Measurements from ENCODE around the gene GPATCH8.
A peak's percentile ranks its signal among the peaks of the same experiment; 100 is the strongest.

The GPATCH8 gene

DNA sequence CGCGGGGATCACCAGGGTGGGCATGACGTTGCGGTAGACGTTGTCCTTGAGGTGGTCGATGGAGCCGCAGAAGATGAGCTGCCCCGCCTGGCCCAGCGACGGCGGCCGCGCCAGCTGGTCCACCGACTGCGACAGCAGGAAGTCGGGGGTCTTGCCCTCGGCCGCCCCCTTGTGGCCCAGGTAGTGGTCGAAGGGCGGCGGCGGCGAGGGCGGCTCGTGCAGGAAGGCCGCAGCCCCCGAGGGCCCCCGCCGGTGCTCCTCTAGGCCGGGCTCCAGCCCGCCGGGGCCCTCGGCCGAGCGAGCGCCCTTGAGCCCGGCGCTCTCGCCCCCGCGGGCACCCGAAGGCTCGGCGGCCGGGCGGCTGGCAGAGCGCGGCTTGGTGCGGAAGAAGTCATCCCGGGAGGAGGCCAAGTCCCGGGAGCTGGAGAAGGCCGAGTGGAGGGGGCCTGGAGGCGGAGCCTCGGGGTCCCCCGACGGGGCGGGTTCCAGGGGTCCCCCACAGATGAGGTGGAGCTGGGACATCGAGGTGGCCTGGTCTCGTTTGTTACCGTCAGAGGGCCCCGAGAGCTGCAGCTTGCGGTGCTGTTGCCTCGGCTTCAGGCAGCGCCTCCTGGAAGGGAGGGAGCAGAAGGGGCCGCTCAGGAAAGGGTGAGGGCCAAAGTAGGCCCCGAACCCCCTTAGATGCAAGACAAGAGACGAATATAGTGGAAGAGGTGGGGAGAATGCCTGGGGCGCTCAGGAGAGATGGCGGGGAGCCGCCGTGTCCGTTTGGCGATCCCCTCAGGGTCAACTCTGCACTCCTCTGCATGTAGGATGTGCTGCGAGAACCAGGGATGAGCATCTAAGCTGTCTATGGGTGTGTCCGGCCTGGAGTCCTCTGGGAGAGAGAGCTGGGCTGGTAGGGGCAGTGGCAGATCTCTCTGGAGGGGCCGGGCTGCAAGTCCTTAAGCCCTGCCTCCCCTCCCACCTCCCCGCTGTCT is 148.3 kb downstream of the GPATCH8 start:
- peak; percentile 43 for DNase-seq (ENCODE audit: low spot score)

DNA sequence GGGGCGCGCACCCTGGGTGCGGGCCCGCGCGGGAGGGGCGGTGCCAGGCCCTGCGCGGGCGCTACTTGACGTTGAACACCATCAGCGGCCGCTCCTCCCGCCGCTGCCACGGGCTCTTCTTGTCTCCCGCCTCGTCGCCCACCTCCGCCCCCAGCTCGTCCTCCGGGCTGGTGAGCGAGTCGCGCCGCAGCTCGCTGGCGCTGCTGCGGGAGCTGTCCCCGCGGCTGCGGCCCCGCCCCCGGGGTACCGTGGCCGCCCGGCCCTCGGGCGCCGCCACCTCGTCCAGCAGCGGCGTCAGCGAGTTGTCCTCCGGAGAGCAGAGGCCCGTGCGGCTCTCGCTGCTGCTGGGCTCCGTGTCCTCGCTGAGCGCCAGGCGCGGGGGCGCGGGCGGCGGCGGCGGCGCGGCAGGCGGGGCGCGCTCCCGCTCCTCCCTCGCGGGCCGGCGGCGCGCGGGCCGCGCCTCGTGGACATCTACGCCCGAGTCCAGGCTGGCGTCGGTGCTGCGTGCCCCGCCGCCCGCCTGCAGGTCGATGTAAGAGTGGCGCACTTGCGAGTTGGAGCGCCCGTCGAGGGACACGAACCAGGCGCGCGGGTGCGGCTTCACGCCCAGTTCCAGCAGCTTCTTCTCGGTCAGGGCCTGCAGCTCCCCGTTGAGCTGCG is 149.4 kb downstream of the GPATCH8 start:
- no peak for DNase-seq (ENCODE audit: low spot score)

DNA sequence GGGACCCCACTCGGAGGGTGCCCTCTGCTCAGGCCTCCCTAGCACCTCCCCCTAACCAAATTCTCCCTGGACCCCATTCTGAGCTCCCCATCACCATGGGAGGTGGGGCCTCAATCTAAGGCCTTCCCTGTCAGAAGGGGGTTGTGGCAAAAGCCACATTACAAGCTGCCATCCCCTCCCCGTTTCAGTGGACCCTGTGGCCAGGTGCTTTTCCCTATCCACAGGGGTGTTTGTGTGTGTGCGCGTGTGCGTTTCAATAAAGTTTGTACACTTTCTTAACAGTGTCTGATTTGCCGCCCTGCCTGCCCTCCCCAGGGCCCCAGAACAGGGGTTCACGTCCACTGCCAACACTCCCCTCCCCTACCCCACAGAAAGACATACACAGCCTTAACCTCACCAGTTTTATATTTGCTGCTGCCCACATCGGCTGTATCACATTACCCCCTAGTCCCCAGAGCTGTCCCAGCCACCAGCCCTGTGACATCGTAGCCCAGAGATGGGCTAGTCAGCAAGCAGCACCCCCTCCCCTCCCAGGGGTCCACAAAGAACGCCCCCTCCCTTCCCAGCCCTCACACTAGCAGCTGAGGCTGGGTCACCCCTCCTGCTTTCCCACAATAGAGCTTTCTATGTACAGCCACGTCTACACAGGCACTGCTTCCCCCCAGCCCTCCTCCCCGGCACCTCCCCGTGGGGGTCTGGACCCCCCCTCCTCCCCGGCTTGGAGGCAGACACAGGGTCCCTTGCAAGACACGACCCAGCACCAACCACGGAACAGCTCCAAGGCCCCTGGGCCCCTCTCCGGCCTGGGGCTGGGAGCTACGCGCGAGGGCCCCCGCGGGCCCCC is 150.2 kb downstream of the GPATCH8 start:
- DNase-seq (ENCODE audit: low spot score) = no peak

DNA sequence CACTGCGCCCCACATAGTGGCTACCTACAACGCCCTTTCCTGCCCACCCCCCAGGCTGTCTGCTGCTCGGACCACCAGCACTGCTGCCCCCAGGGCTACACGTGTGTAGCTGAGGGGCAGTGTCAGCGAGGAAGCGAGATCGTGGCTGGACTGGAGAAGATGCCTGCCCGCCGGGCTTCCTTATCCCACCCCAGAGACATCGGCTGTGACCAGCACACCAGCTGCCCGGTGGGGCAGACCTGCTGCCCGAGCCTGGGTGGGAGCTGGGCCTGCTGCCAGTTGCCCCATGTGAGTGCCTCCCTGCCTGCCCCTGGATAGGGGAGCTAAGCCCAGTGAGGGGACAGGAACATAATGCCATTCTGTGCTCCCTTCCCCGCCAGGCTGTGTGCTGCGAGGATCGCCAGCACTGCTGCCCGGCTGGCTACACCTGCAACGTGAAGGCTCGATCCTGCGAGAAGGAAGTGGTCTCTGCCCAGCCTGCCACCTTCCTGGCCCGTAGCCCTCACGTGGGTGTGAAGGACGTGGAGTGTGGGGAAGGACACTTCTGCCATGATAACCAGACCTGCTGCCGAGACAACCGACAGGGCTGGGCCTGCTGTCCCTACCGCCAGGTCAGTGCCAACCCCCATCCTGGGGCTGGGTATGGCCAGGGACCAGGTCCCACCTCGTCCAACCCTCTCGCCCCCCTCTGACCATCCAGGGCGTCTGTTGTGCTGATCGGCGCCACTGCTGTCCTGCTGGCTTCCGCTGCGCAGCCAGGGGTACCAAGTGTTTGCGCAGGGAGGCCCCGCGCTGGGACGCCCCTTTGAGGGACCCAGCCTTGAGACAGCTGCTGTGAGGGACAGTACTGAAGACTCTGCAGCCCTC is 151.0 kb downstream of the GPATCH8 start:
- no peak for DNase-seq (ENCODE audit: low spot score)

DNA sequence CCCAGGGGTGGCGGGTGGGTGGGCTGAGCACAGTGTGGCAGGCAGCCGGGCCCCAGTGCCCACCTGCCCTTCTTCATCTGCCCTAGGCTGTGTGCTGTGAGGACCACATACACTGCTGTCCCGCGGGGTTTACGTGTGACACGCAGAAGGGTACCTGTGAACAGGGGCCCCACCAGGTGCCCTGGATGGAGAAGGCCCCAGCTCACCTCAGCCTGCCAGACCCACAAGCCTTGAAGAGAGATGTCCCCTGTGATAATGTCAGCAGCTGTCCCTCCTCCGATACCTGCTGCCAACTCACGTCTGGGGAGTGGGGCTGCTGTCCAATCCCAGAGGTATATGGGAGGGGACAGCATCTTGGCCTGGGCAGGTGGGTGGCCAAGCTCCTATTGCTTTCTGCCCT is 151.7 kb downstream of the GPATCH8 start:
- no peak for DNase-seq (ENCODE audit: low spot score)

DNA sequence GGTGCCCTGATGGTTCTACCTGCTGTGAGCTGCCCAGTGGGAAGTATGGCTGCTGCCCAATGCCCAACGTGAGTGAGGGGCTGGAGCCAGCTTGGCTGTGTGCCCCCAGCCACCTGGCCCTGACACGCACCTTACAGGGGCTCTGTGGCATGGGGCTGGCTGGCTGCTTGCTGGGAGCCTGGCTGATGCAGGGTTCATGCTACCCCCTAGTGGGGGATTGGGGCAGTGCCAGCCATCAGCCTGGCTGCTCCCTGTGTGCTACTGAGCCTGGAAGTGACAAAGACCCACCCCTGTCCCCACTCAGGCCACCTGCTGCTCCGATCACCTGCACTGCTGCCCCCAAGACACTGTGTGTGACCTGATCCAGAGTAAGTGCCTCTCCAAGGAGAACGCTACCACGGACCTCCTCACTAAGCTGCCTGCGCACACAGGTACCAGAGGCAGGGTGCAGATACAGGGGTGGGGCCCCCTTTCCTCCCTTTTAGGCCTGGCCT is 152.4 kb downstream of the GPATCH8 start:
- peak; percentile 72 for DNase-seq (ENCODE audit: low spot score)

DNA sequence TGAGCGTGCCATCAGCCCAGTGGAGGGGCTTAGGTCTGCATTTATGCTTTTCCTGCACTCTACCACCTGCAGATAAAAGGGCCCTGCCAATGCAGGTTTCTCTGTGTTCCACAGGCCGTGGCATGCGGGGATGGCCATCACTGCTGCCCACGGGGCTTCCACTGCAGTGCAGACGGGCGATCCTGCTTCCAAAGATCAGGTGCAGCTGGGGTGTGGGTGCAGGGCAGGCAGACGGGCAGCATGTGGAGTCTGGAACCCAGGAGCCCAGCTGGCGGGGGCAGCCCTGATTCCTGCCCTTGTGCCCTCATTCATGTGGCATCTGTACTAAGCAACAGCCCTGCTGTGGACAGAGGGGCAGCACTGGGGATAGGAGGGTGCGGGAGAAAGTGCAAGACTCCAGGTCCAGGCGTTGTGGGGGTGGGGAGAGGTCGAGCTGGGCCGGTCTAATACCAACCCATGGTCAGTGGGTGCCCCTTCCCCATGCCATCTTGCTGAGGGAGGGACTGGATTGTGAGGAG is 153.6 kb downstream of the GPATCH8 start:
- DNase-seq (ENCODE audit: low spot score) = no peak

DNA sequence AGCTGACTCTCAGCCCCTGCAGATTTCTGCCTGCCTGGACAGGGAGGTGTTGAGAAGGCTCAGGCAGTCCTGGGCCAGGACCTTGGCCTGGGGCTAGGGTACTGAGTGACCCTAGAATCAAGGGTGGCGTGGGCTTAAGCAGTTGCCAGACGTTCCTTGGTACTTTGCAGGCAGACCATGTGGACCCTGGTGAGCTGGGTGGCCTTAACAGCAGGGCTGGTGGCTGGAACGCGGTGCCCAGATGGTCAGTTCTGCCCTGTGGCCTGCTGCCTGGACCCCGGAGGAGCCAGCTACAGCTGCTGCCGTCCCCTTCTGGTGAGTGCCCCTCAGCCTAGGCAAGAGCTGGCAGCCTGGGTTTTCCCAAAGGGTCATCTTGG is 154.2 kb downstream of the GPATCH8 start:
- DNase-seq (ENCODE audit: low spot score) = no peak

DNA sequence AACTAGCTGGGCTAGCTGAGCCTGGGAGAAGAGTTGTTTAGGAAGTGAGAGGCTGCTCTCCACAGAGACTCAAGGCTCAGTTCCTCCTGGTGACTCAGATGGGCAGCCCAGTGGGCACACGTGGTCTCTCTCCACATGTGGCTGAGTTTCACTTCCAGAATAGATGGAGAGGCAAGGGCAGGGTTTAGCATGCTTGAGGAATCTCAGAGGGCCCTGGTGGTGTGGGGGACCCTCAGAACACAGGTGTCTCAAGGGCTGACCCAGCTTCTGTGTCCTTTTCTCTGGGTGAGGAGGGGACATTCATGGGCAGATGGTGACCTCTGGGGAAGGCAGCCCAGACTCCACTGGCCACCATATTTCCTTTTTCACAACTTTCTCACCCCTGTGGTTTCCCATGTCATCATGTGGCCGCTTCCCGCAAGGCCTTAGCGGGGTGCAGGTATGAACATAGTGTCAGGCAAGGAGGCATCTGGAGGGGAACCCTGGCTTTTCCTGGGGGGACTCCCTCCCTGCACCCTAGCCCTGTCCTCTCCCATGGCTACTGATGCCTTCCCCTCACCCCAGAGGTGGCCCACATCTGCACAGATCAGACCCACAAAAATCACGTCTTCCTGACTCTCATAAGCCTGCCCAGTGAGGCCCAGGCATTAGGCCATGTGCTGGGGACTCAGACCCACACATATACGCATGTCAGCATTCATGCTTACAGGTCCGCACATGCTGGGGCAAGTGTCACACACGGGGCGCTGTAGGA is 154.8 kb downstream of the GPATCH8 start:
- no peak for DNase-seq (ENCODE audit: low spot score)
